HG03342 (cell line): ENCODE results near the gene AR.

Source experiments
- ATAC-seq: cut with Tn5 transposase; IDR thresholded peaks from one replicate; pipeline ENCODE4 v1.9.1; 2021; ENCODE audit warnings: mild to moderate bottlenecking, moderate library complexity; ENCODE audit not compliant: unreplicated experiment

The AR gene

DNA sequence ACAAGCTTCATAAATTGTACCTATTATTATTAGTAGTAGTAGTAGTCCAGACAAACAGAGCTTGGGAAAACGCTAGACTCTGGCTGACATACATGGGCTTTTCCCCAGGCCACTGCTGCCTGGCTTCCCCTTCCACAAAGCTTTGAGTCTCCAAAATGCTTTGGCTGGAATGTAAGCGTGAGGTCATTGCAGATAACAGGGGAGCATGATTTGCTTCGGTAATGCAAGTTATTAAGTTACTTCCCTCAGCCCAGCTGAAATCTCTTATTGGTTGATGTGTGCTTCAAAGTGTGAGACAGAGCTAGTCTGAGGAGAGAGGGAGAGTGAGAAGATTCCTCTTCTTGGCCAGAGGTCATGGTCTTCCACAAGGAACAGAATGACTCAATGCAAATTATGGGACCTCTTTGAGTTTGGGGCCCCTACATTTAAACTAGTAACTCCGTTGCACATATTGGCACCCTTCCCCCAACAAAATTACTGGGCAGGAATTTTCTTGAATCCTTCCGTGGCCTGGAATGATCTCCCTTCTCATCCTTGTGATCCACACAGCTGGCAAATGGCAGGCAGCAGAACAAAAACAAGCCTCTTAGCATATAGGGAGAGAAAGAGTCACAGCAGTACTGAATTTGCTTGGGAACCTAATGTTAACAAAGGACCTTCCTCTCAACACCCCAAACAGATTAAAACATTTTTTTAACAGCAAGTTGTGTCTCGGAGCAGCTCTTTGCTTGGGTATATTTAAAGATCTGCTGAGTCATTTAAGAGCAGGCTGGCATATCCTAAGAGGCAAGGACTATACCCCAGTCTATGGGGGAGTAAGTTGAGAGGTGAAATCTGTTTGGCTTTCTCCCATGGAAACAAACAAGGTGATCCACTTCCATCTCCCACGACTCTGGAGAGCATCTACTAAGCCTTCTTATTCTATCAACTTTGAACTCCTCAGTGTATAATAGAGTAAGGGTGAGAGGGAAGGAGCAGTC, 19.9 kb downstream of the AR start:
- no peak for ATAC-seq

DNA sequence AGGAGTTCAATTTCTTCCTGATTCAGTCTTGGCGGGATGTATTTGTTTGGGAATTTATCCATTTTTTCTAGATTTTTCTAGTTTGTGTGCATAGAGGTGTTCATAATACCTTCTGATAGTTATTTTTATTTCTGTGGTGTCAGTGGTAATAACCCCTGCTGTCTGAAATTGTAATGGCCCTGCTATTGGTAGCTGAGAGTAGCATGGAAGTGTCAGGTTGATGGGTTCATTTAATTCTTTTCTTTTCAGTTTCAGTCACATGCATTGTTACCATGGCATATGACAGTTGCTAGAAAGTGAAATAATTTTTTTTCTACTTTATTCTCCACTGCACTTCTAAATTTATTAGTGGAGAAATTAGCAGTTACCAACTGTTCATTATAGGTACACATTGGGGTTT, 20.7 kb downstream of the AR start:
- ATAC-seq: no peak

DNA sequence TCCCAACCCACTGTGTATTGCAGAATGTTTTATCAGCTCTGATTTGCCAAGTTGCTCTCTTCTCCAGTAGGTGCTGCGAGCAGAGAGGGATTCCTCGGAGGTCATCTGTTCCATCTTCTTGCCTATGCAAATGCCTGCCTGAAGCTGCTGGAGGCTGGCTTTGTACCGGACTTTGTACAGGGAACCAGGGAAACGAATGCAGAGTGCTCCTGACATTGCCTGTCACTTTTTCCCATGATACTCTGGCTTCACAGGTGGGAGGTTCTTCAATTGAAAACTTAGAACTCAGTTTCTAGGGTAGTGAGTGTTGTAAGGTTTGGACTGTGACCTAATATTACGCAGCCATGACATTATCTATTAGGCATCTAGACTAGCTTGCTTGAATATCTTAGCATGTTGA, 24.9 kb downstream of the AR start:
- no peak for ATAC-seq

DNA sequence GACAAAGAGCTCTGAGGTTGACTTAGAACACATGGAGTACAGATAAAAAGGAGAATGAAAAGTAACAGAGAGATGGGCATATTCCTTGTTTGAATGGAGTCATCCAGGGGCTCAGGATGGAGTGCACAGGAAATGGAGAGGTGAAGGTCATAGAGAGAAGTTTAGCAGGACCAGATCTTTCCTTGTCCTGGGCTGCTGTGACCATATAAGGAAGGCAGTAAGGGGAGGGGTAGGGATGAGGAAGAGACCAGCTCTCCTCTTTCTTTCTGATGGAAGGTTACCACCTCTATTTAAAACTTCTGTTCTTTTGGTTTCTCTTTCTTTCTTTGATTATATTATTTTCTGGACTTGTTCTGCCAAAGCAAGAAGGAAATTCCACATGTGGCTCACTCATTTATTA, 27.0 kb downstream of the AR start:
- ATAC-seq: no peak

DNA sequence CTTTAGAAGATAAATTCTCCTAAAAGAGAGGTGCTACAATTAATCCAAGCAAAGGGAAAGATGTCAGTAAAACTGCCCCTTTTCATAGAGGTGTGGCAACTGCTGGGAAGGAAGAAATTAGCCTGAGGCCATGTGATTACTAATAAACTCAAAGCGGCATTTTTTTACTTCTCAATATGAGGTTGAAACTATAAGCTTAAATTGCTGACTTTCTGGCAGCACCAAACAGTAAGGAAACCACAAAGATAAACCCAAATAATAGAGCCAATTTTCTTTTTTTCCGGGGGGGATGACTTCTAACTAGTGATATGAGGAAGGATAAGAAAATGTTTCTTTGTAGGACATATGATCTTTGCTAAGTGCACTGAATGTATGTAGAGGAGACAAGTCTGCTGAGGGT, 30.9 kb downstream of the AR start:
- ATAC-seq: no peak

DNA sequence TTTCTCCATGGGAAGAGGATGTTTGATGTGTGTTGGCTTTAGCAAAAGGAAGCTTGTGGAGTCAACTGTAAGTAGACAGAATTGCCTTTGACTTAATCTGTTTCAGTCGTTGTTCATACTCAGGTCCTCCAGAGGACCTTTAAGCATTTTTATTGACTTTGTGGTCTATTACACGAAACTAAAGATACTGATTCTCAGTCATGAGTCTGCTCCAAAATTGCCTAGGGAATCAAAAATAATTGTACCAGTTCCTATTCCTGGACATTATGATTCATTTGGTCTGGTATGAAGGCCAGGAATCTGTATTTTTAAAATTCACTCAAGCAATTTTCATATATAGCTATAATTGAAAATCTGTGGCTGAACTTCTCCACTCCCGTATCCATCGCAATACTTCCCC, 38.6 kb downstream of the AR start:
- no peak for ATAC-seq

DNA sequence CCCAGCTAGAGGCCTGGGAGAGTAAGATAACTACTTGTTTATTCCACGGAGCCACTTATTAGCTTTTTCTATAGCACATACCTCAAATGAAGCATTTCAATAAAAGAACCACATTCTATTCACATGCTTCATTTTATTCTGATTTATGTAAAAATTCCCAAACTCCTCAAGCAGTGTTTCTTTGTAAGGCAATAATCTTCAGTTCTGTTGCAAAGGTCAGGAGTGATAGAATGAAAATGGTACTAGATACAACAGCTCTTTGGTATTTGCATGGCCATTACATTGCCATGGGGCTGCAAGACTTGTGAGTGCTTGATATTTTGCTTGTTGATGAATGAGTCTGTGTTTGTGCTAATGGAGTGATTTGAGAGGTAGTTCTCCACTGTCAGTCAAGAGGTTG, 39.4 kb downstream of the AR start:
- no peak for ATAC-seq

DNA sequence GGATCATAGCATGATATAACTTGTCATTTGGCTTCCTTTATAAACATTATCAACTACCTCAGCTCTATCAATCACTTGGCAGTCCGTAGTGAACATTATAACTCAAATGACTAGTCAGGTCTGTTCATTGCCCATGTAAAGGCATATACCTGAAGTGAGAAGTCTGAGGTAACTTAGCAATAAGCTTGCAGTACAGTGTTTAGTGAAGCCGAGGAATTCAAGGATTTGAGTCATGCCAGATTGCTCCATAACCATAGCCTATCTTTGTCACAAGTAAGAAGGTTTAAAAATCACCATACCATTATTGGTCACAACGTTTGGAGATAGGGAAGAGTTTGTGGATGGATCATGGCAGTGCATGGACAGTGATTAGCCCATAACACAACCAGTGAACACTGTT, 41.6 kb downstream of the AR start:
- ATAC-seq: no peak

DNA sequence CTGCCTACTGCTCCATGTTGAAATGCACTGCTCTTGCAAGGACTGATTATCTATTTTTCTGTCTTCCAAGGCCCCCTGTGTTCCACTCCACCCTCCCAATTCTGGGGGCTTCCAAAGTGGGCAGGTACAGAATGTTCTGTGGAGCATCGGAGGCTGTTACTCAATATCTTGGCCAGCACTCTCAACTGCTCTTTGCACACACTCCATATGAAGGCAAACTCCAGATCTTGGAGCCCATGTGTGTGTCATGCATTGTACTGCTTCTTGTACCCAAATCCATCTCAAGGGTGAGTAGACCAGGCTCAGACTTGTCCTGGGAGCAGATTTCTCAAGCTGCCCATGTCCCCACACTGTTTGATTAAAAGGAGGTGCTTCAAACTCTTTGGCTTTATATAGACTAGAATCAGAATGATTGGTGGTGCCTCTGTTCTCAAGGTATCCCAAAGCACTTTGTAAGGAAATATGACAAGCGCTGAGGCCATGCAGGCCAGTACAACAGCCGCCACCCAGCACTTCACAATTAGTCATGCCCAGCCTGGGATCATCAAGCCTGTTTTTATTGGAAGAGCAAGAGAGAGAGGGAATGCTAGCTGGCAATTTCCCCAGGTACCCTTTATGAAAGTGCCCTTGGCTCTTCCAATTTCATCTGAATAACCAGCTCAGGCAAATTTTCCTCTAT, 44.3 kb downstream of the AR start:
- ATAC-seq: no peak

DNA sequence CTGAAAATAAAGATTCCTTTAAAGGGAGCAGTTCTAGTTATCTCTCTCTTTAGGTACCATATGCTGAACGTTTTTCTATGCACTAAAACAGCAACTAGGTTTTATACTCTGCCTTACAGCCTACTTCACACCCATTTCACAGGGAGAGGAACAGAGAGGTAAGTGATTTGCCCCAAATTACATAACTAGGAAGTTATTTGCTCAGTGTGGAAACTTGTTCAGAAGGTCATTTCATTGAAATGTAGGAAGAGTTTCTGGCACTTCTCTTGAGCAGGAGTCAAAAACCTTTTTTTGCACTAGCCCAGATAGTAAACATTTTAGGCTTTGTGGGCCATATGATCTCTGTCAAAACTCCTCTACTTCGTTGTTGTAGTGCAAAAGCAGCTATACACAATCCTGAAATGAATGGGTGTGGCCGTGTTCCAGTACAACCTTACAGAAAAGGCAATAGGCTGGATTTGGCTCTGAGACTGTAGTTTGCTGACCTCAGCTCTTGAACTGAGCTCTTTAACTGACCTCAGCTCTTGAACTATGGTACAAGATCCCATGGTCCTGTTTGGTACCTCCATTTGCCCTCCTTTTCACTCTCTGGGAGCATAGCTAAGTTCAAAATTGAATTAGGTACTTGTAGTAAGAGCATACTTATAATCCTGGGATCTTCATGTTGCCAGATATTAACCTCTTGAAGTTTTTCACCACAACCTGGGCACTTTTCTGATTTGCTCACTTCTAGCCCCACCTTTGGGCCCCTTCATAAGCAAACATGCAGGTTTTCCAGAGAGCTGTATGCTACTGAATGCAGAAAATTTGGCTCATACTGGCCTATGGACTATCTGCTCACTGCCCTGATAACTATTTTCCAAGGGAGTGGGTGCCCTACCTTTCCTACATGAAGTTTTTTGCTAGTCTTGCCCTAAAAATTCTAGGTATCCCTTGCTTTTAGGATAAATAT, 53.3 kb downstream of the AR start:
- ATAC-seq: no peak

DNA sequence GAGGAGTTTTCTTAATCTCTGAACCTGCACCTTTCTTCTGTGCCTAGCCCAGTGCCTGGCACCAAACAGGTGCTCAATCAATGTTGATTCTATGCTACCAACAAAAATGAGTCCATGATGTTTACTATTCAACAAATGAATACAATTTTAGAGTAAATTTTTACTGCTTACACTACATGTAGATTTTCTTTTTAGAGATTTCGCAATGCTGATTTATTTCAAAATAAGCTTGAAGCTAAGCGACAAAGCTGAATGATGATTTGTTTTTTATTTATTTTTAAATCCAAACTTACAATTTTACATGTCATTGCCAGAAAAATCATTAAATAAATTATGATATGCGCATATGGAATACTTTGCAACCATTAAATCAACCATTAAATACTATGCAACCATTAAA, 55.7 kb downstream of the AR start:
- no peak for ATAC-seq

DNA sequence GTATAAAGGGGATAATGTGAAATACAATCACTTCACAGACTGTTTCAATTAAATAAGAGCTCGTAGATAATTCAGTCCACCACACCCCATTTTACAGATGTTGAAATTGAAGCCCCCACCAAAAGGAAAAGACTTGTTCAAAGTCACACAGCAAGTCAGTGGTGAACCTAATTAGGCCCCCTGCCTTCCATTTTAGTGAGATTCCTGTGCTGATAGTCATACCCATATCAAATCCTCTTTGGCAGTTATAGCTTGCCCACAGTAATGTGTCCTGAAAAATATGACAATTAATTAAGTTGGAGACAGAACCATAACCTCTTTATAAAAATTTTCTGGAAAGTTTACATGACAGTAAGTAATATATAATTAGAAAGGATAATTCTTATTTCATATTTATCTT, 58.0 kb downstream of the AR start:
- no peak for ATAC-seq

DNA sequence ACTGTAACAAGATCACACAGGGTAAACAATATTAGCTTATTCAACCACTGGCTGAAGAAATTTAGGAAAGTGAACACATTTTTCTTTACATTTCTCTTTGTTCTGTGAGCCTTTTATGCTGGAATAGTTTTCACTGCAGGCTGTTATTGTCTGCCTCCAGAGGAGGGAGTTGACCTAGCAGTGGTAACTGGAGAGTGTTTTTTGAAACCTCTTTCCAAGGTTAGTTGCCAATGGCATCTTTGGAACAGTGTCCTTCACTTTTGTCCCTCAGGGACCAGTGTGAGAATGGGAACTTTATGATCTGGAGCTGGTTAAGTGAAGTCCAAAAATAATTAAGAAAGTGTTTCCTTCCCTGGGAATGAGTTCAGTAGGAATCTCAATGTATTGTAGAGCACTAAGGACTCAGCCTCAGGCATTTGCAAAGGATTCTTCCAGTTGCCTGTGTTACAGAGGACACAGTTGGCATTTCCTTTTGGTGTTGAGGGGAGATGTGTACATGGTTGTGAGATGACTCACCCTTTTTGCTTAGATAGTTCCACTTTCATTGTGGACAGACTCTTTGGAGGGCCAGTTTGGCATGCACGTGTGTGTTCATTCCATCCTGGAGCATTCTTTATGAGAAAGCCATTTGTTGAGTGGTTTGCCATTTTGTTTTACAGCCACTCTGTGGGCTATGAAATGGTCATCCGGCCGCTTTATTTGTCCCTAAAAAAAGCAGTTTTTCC, 61.3 kb downstream of the AR start:
- ATAC-seq: peak; percentile 49

DNA sequence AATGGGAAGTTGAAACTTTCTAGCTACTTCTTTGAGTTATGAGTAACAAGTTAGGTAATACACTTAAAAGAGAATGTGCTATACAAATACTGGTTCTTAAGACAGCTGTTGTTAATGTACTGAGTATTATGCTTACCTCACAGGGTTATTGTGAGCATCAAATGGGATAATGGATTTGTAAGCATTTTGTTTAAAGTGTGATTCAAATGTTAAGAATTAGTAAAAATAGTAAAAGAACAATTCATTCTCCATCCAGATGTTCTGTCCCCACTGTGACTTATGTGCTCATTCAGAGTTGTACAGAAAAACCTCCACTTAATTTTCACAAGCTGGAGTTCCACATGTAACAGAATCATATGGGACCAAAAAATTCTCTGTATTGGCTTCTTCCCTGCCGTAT, 63.6 kb downstream of the AR start:
- no peak for ATAC-seq

DNA sequence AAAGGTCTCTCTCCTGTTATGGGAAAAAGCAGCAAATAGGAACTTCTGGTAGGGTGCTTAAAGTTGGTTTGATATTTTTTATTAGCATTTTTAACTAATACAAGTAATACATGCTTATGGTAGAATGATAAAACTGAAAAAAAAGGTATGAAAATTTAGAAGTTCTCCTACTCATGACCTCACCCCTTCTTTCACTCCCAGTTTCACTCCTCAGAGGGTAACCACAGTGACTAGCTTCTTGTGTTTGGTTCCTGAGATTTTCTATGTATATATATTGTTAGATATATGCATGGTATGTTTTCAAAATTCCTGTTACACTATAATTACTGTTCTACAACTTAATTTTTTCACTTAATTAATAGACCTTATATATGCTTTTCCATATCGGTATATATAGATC, 66.5 kb downstream of the AR start:
- no peak for ATAC-seq

DNA sequence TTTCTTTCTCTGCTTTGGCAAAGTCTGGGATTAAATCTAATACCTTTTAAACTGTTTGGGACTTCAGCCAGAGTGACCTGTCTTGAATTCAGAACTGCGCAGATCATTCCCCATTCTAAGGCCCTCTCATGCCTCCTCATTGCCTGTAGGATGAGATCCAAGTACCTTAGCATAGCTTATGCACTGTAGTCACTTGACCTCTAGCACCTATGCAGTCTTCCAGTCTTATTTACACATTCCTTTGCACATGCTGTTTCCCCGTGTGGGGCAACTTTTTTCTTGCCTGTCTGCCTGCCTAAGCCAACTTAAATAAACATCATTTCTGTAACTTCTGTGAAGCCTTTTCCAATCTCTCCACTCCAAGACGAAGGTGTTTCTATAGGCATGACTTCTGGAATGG, 68.4 kb downstream of the AR start:
- no peak for ATAC-seq

DNA sequence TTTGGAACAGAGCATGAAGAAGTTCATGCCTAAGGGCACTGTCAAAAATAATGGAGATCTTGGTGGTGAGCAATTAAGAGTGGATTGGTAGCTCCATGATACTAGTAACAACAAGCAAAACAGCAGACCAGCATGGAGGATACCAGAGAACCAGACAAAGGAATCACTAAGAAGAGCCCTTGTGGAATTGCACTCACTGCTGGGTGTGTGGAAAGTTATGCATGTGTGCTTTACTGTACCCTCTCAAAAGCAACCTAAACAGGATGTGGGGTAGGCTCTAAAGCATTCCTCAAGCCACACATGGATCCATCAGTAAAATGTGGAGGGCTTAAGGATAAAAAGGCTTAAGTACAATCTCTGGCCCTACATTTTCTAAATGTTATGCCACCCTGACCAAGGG, 69.5 kb downstream of the AR start:
- no peak for ATAC-seq

DNA sequence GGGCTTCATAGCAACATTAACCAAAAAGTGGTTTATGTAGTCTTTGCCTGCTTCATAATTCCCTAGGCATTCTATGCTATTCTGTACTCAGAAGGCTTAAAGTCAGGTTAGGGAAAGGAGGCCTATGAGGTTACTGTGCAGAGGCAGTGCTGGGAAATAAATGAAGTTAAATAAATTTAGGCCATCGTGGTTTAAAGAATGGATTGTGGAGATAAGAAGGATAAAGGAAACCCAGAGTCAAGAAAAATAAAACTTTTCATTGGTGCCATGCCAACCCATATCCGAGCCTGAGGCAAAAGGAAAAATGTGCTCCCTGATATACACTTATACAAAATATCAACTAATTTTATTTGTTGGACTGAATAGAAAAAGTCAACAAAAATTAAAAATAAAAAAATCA, 70.2 kb downstream of the AR start:
- no peak for ATAC-seq

DNA sequence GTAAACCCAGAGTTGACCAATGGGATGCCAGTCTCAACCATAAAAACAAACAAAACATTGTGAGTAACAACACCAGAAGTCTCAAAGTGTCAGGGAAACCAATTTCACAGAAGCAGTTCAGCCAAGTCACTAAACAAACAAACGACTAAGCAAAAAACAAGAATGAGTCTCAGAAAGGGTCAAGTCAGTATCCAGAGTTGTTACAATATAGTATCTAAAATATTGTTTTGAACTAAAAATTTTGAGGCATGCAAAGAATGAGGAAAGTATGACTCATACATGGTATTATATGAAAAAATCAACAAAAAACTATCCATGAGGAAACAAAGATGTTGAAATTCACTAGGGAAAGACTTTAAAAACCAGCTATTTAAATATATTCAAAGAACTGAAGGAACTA, 70.6 kb downstream of the AR start:
- ATAC-seq: no peak

DNA sequence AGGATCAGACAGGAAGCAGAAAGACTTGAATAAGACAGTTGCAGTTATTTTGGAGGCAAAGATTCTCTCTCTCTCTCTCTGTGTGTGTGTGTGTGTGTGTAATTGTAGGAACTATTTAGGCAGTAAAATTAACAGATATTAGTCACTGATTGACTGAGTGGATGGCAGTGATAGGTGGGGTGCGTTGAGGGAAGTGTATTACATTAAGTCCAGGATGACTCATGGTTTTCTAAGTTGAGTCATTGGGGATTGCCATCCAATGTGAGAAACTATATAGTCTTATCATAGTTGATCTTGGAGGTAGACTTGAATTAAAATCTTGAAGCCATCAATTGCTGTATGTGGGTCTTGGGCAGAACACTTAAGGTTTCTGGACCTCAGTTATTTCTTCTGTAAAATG, 75.4 kb downstream of the AR start:
- ATAC-seq: peak; percentile 84
